GM19328 (cell line): ENCODE measurements around the gene ZKSCAN4.

Source experiments
- ATAC-seq: cut with Tn5 transposase; IDR thresholded peaks from one replicate; pipeline ENCODE4 v1.9.1; 2021; ENCODE audit warnings: mild to moderate bottlenecking, moderate library complexity; ENCODE audit not compliant: unreplicated experiment

The ZKSCAN4 gene

DNA sequence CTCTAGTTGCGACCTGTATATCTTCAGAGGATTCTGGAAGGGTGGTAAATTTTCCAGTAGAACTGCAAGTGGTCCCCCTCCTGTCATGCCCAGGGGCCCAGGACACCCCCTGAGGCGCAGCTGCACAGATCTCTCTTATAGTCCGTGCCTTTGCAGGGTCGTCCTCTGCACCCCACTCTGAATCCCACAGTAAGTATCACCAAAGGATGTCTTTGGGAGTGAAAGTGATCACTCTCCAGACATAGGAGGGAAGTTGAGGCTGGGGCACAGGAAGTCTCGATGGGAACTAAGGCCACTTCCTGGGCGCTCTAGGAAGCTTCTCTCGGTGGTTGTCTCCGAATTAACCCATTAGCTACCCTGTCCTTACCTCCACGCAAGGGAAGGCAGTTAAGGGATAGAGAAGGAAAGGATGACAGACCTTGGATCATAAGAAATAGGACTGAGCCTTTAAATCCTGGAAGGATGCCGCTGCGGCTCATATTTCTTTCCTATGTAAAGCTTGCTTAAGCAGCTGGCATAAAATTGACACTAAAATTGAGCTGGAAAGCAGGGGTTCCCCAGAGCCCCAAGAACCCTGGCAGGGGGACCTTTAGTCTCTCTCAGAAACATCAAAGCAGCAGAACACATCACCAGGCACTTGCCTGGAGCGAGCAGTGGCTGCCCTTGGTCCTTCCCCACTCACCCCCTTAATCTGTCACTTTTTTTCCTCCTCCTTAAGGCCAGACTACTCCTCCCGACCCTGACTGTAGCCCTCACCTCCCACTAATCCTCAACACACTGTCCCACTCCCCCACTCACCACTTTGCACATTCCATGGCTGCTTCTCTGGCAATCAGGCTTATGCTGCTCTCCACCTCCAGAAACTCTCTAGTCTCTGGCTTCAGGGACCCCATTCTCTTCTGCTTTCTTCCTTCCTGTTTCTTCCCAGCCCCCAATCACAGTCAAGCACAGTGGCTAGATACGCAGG, at the start of gene ZKSCAN4:
ZKSCAN4 (minus strand) TSS at position 261 of the 967 bp plus-strand sequence. CDS start 289 bp downstream, outside the sequence.
- ATAC-seq: peak; percentile 82

DNA sequence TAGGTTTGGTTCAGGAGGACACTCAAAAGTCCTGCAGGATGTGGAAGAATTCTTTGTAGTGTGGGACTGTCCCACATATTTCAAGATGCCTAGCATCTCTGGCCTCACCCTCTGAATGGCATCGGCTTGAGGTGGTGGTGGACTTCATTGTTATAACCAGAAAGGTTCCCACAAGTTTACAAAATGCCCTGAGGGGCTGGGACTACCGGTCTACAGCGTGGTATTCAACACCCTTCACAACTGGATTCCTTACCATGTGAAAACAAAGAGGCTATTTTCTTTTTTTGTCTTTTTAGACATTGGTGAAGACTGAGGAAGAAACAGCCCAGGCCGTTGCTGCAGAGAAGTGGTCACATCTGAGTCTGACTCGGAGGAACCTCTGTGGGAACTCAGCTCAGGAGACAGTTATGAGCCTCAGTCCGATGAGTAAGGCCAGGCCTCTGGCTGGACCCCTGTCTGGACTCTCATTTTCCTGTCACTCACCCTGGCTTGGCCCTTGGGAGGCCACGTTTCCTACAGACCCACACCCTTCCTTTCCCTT, 44.5 kb upstream of the ZKSCAN4 start:
- no peak for ATAC-seq

- ATAC-seq: no peak
These were observed 43.3 kb upstream of the ZKSCAN4 start for GRCh38 chr6:28295326-28295725.

GRCh38 chr6:28291573-28291972, 39.5 kb upstream of the ZKSCAN4 start:
- ATAC-seq: no peak

DNA sequence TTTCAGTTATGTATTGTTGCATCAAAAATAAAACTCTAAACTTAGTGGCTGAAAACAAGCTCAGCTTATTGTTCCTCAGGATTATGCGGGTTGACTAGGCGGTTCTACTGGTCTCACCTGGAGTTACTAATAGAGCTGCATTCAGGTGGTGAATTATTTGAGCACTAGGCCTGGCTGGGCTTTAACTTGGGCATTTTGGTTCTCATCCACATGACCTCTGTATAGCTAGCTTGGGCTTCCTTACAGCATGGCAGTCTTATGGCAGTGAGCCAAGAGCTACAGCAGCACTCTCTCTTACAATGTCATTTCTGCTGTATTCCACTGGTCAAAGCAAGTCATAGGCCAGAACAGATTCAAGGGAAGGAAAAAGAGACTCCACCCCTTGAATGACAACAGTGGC, 30.9 kb upstream of the ZKSCAN4 start:
- ATAC-seq: no peak

GRCh38 chr6:28281288-28282064, 29.4 kb upstream of the ZKSCAN4 start, which contains the start of gene PGBD1:
Gene PGBD1 (plus strand): TSS chr6:28281572. CDS start chr6:28283814, 2,242 bp downstream.
- peak; percentile 94 for ATAC-seq

DNA sequence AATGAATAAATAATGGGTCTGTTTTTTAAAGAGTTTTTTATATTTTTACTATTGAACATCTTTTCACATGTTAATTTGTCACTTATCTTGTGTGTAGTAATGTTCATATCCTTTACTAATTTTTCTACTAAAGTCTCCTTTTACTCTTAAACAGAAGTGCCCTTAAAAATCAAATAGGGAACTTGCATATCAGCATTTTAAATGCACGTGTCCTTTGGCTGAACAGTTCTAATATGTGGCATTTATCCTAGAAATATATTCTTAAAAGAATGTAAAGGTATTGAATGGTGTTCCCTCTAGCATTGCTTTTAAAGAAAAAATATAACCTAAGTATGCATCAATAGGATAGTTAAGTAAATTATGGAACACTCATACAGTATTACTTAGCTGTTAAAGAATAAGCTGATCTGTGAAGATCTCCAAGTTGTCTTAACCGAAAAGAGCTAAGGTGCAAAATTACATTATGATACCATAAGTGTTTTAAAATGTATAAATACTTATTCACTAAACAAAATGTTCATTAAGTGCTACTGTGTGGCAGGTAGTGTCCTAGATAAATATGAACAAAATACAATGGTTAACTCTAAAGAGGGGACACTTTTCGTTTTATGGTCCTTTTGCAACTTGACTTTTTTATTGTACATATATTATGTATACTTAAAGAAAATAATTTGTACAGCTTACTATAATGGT, 28.7 kb upstream of the ZKSCAN4 start:
- ATAC-seq: no peak

- no peak for ATAC-seq
These were observed 25.7 kb upstream of the ZKSCAN4 start for GRCh38 chr6:28277746-28278145.

DNA sequence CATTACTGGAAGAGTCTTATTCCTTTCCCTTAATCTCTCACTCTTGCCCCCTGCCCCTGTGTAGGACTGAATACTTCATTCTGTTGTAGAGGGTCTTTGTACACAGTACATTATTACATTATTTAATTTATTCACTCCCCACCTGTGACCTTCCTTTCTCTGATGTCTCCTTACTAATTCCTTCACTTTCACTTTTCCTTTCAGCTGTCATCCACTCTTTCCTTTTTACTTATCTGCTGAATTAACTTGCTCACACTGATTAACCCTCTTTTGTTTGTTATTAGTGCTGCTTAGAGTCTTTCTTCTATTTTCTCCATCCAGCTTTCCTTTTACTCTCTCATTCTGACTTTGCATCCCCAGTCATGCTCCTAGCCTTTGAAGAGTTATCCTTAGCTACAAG, 22.8 kb upstream of the ZKSCAN4 start:
- ATAC-seq: no peak

DNA sequence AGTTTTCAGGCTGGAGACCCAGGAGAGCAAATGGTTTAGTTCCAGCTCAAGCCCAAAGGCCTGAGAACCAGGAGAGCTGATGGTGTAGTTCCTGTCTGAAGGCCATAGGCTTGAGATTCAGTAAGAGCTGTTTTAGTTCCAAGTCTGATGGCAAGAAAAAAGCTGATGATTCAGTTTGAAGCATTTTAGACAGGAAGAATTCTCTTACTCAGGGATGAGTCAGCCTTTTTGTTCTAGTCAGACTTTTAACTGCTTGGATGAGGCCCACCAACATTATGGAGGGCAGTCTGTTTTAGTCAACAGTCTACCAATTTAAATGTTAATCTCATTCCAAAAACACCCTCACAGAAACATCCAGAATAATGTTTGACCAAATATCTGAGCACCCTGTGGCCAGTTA, 17.4 kb upstream of the ZKSCAN4 start:
- no peak for ATAC-seq

DNA sequence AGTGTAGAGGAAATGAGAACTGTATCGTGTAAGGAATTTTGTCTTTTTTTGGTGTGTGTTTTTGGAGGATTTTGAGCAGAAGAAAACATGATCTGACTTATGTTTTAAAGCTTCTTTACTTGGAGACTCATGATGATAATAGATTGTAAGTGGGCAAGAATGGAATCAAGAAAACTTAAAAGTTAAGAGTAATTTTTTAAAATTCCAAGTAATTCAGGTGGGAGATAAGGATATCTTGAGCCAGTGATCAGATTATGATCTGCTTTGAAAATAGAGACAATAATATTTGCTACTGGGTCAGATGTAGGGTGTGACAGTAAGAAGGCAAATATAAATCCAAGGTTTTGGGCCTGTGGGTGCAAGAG, 15.6 kb upstream of the ZKSCAN4 start:
- ATAC-seq: no peak

- ATAC-seq: peak; percentile 93
These were observed 15.1 kb upstream of the ZKSCAN4 start, which contains the start of gene ZSCAN26 for GRCh38 chr6:28266962-28267694. Gene ZSCAN26 (plus strand): TSS chr6:28267143. CDS start chr6:28271920, 4,777 bp downstream.

DNA sequence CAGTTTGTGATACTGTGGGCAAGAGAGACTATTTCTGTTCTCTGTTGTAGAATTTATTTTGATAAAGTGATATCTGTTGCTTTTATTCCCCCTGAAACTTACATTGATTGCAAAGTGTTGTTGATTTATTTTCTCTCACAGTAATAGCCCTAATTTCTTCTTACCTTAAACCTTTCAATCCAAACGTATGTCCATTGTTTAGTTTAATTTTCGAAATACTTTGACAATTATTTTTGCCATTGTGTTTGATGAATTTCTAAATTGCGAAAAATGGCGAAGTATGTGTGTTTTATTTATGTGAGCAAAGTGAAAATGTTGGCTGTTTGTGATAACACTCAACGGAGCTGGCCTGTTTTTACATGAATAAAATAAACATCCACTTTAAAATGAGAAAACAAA, 14.5 kb upstream of the ZKSCAN4 start:
- no peak for ATAC-seq

GRCh38 chr6:28264834-28265401, 12.8 kb upstream of the ZKSCAN4 start:
- no peak for ATAC-seq

DNA sequence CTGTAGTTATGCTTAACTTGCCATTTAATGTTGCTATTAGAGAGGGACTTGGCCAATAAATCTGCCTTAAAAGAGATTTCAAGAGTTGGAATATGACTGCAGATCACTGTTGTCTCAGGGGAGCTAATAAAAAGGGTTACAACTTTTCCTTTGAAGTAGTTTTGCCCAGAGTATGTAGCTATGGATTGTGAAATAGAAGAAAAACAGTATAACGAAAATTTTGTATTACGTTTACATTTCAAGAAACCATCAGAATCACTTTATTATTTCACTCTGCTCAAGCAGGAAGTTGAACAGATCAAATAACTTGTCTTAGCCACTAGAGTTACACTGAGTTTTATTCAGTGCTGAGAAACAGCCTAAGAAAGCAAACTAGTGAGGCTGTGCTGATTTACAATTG, 11.9 kb upstream of the ZKSCAN4 start:
- ATAC-seq: no peak

DNA sequence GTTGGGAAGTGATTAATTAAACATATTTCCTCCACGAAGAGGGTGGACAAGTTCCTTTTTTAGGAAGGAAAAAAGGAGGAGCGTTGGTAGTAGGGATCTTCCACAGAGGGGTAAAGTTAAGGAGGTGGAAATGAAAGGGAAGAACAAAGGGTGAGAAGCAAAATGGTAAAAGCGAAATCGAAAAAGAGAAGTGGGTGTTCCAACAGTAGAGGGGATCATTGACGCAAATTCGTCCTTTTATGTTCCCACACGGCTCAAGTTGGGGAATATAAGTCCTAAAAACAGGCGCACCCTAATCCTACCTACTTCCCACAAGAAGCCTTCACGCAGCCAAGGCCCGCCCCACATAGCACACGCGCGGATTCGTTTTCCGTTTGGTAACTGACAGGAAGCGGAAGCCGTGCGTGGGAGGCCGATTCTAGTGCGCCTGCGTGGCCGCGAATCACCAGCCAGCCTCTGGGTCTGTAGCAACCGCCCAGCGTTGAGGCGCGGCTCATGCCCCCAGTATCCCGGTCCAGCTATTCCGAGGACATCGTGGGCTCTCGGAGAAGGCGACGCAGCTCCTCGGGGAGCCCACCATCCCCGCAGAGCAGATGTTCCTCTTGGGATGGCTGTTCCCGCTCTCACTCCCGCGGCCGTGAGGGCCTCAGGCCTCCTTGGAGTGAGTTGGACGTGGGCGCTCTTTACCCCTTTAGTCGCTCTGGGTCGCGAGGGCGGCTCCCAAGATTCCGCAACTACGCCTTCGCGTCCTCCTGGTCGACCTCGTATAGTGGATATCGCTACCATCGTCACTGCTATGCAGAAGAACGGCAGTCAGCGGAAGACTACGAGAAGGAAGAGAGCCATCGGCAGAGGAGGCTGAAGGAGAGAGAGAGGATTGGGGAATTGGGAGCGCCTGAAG, 7.1 kb upstream of the ZKSCAN4 start, which contains the start of gene NKAPL:
NKAPL (plus strand) TSS at position 421 of the 901 bp plus-strand sequence; CDS start at position 496, 75 bp downstream.
- no peak for ATAC-seq

DNA sequence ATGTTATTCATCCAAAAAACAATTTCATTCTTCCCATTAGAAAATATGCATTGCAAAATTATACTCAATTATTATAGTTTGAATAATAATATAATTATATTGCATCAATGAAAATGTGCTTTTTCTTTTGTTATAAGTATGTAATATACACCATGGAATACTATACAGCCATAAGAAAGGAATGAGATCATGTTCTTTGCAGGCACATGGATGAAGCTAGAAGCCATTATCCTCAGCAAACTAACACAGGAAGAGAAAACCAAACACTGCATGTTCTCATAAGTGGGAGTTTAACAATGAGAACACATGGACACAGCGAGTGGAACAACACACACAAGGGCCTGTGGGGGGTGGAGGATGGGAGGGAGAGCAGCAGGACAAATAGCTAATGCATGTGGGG, 5.0 kb upstream of the ZKSCAN4 start:
- ATAC-seq: no peak

DNA sequence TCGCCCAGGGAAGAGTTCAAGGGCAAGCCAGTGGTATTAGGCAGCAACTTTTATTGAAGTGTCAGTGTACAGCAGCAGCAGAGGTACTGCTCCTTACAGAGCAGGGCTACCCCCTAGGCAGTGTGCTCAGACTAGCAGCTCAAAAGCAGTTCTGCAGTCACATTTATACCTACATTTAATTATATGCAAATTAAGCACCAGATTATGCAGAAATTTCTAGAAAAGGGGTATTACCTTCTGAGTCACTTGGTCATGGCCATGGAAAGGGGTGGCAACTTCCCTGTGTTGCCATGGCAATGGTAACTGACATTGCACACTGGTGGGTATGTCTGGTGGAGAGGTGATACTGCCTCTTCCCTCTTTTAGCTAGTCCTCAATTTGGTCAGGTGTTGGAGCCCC, 2.1 kb upstream of the ZKSCAN4 start:
- ATAC-seq: no peak

DNA sequence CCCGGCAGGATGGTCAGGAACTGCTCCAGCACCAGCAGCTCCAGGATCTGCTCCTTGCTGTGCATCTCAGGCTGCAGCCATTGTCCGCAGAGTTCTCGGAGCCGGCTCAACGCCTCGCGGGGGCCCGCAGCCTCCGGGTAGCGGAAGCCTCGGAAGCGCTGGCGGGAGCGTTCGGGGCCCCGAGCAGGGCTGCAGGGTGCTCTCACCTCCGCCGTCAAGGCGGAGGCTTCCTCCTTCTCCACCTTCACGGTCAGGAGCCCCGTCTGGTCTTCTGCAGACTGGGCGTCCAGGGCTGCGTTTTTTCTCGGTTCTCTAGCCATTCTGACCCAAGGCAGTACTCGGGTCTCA, 434 bp downstream of the ZKSCAN4 start:
- ATAC-seq: peak; percentile 32
